Hematopoietic multipotent progenitor cell (in vitro differentiated cells): ENCODE results near the gene HRG. TPM values are rescaled to one million over a fixed set of nuclear protein-coding genes. Genes with fewer than 3 reads are reported as not detected.

Source experiments
- DNase-seq, 3 donors: peaks; one replicate each; pipeline ENCODE4 v3.0.0-alpha.2; 2011 to 2015; ENCODE audit warnings: low read depth in 2 of 3, low spot score in 2 of 3
- total RNA-seq: library from RNA; depleted of rRNA; stranded (reverse); fragments of >200 nt; gene quantifications from one replicate; pipeline ENCODE4 v1.2.3, GENCODE V29; 2012

HRG gene
- total RNA-seq, 1 donor, result not detected

GRCh38 chr3:186636536-186636935, 29.3 kb upstream of the HRG start:
- DNase-seq, result no peak

DNA sequence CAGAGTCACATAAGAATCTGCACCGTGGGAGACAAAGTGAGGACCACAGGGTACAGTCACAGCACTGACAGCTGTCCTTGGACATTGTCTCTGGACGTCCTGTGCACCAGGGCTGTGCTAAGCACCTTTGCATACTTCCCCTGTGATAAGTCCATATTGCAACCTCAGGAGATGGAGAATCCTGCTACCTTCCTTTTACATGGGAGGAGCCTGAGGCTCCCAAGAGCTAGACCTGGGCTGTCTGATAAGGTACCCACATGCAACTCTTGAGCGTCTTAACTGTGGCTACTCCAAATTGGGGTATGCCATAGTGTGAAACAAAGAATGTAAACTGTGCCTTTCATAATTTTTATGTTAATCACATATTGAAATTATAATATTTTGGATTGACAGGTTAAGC, 28.1 kb upstream of the HRG start:
- no peak for DNase-seq

- no peak for DNase-seq
Observed at GRCh38 chr3:186638259-186638658, 27.6 kb upstream of the HRG start.

DNA sequence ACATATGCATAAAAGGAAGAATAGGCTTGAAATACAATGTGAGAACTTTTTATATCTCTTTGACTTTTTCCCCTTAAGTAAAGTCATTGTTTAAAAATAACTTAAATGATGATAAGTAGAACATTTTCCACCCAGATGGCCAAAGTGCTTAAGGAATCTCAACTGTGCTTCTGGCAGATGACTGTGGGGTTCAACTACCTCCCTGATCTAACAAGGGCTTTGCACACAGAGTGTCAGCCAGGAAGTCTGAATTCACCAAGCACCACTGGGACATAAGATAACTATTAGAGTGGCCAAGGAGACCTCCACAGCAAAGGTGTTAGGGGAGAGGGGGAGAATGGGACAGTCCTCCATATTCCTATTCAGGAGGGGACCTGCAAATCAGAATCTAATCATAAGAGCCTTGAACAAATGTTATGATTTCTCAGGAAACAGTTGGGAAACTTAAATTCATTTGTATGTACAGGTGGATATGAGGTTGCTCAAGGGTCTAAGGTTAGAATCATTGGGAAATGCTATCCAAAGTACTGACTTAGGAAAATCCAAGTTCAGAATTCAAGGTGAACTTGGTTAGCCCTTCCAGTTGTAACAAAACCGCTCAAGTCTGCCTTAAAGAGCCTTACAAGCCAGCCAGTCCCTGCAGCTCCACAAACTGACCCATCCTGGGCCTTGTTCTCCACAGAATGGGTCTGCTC, 25.9 kb upstream of the HRG start, which contains the start of gene FETUB:
Gene FETUB (plus strand): TSS at position 622 of the 695 bp plus-strand sequence. CDS start 62 bp downstream, at position 684.
- no peak for DNase-seq

DNA sequence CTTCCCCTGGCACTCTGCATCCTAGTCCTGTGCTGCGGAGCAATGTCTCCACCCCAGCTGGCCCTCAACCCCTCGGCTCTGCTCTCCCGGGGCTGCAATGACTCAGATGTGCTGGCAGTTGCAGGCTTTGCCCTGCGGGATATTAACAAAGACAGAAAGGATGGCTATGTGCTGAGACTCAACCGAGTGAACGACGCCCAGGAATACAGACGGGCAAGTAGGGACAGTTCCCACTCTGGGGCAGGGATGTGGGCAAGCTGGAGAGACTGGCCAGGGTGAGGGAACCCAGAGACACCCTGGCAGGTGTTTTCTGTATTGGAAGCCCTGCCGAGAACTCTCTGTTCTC, 25.4 kb upstream of the HRG start:
- no peak for DNase-seq

- no peak for DNase-seq
Observed at GRCh38 chr3:186640929-186641328, 24.9 kb upstream of the HRG start.

- DNase-seq, result no peak
Observed at GRCh38 chr3:186642014-186642413, 23.8 kb upstream of the HRG start.

DNA sequence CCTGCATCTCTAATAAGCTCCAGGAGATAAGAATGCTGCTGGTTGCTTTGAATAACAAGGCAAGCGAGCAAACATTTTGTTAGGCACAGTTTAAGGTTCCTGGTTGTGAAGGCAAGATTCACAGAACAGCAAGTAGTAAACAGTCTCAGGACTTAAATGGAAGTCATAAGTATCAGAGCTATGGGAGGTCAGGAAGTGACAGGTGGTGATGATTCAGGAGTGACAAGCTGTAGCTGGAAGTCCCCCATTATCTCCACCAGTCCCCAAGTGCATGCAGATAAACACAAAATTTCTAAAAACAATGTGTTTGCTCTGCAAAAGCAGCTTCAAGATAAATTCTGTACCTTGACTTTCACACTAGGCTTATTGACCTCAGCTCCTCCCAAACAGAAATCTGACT, 22.3 kb upstream of the HRG start:
- DNase-seq, result no peak

GRCh38 chr3:186644683-186645082, 21.1 kb upstream of the HRG start:
- DNase-seq, result no peak

DNA sequence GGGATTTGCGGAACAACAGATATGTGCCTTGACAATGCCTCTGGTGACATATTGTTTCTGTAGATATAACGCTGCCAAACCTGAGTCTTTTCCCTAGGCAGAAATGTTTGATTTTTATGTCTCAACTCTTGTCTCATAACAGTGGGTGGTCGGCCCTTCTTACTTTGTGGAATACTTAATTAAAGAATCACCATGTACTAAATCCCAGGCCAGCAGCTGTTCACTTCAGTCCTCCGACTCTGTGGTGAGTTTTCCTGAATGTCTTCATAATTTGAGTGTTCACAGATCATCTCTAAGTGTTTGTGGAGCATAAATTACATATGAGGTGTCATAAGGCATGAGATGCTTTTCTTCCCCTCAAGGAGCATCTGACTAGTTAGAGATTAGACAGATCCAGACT, 19.7 kb upstream of the HRG start:
- DNase-seq, result no peak

DNA sequence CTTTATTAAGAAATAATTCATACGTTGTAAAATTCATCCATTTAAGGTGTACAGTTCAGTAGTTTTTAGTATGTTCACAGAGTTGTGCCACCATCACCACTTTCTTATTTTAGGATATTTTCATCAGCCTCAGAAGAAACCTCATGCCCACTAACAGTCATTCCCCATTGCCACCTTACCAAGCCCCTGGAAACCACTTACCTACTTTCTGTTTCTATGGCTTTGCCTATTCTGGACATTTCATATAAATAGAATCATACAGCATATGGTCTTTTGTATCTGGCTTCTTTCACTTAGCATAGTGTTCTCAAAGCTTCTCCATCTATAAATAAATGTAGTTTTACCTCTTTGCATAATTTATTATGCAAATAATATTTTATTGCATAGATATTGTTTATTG, 19.0 kb upstream of the HRG start:
- no peak for DNase-seq

DNA sequence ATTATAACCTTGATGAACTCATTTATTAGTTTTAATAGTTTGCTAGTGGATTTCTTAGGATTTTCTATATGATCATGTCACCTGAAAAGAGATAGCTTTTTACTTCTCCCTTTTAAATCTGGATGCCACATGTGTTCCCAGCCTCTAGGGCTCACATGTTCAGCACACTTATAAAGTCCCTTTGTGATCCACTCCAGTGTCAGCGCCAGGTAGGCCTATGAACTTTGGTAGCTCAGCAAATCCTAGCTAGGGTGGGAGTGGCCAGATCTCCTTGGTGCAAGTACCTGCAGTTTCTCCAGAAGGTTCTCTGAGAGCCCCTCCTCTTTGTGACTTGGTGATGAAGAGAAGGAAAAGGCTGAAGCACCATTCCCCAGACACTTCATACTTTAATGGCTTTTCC, 17.0 kb upstream of the HRG start:
- DNase-seq, result no peak

- DNase-seq, result no peak
Observed at GRCh38 chr3:186651678-186652215, 14.1 kb upstream of the HRG start.

- DNase-seq, result no peak
Observed at GRCh38 chr3:186653080-186653707, 12.6 kb upstream of the HRG start.

GRCh38 chr3:186653984-186654383, 11.8 kb upstream of the HRG start:
- DNase-seq, result no peak

DNA sequence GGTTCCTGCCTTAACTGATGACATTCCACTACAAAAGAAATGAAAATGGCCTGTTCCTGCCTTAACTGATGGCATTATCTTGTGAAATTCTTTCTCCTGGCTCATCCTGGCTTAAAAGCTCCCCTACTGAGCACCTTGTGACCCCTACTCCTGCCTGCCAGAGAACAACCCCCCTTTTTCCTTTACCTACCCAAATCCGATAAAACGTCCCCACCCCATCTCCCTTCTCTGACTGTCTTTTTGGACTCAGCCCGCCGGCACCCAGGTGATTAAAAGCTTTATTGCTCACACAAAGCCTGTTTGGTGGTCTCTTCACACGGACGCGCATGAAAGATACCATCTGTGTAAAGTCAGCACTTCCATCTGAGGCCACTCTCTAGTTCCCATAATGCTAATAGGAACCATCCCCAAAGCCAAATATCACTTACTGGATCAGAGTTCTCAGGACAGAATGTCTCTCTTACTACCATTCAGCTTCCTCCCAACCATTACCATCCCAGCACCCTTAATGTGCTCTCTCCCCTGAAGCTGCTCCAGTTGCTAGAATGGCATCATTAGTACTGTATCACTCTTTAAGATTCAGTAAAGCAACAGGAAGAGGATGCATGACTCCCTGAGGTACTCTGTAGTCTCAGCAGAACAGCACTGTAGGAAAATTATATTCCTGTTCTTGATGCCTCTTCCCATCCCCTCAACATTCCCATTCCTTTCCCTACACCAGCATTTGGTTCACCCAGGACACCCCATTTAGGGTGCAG, 2.3 kb upstream of the HRG start:
- DNase-seq, result no peak

- no peak for DNase-seq
Observed at GRCh38 chr3:186664119-186664495, 1.7 kb upstream of the HRG start.

GRCh38 chr3:186664506-186664905, 1.3 kb upstream of the HRG start:
- no peak for DNase-seq

DNA sequence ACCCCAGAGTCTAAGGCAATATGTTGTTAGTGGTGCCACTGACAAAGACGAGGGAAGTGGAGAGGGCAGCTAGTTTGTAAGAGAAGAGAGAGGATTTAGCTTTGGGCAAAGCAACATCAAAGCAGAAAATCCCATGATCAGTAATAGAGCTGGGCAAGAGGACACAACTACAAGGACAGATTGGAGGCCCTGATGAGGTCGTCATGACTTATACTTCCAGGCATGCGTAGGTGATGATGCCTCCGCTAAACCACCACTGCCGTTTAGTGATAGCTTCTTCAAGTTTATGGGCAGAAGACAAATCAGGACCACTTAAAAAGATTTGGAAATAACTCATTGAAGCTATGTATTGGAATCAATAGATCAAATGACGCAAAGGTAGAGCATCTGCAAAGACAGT, 2.6 kb downstream of the HRG start:
- no peak for DNase-seq

DNA sequence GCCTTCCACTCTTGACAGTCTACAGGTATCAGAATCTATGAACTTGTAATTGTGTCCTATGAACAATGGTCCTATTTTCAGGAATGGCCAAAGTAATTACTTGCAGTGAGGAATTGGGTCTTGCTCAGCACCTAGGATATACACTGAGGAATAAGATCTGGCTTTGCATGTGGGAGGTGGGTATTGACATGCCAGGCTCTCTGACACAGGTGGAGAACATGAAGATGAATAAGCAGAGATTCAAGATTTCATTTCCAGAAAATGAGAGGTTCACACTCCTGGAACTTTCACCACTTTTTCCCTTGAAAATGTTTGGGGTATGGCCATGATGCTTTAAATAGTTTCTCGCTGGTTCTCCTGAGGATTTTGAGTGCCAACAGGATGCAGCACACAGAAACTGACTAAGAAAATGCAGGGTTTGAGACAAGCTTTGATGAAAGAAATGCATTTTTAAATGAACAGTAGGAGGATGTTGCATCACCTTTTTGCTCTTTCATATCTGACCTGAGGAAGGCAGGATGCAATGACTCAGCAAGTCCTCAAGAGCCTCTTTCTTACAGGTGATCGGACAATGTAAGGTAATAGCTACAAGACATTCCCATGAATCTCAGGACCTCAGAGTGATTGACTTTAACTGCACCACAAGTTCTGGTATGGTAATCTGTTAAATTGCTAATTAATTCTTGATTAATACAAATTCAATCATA, 3.7 kb downstream of the HRG start:
- DNase-seq, result no peak

DNA sequence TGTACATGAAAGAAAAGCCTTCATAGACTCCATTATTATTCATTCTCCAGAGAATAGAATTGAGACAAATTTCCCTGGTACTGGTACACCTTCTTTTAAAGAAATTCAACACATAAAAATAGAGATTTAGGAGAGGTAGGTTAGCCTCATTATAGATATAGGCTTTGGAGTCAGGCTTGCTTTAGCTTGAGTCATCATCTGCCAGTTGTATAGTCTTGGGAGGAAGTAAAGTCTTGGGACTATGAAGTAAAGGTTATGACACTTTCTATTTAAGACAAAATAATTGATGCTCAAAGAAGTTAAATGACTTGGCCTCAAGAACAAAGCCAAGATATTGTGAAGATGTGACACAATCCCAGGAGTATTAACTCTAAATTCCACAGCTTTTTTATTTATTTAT, 4.3 kb downstream of the HRG start:
- DNase-seq, result no peak
